ENCODE results near the gene NAP1L1.

DNA sequence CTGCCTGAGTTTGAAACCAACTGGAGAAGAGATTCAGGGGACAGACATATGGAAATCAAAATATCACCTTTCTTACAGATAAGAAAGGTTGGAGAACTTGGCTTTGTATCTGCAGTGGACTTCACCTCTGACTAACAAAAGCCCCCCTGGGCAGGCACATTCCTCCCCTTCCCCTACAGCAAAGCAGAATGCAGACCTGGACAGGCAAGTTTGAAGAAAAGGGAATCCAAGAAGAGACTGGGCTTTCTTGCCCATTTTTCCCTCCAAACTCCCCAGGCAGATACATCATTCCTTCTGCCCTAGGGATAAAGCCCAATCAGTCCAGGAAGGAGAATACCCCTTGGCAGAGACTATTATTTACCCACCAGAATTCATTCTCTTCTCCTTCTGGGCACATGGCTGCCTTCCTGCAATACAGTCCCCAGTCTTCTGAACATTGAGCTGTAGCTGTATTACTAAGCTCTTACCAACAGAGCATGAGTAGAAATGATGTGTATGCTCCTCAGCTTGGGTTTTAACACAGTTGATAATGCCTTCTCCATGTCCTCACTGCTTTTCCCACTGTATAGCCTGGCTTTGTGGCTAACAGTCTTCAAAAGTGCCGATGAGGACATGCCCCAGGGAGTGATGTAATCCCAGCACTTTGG, 17.4 kb upstream of the NAP1L1 start:
- TF ChIP-seq, protein P1, sequence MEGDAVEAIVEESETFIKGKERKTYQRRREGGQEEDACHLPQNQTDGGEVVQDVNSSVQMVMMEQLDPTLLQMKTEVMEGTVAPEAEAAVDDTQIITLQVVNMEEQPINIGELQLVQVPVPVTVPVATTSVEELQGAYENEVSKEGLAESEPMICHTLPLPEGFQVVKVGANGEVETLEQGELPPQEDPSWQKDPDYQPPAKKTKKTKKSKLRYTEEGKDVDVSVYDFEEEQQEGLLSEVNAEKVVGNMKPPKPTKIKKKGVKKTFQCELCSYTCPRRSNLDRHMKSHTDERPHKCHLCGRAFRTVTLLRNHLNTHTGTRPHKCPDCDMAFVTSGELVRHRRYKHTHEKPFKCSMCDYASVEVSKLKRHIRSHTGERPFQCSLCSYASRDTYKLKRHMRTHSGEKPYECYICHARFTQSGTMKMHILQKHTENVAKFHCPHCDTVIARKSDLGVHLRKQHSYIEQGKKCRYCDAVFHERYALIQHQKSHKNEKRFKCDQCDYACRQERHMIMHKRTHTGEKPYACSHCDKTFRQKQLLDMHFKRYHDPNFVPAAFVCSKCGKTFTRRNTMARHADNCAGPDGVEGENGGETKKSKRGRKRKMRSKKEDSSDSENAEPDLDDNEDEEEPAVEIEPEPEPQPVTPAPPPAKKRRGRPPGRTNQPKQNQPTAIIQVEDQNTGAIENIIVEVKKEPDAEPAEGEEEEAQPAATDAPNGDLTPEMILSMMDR (conservative IDR thresholded peaks at IDR 0.05) = no peak
- no peak for TF ChIP-seq EZH2 (IDR thresholded peaks at IDR 0.05; ENCODE audit: low read depth)

Measured in PC-9 (cell line).